GM23338 (cell line): ENCODE measurements around the gene GNA12. TPM values are rescaled to one million over a fixed set of nuclear protein-coding genes. Genes with fewer than 3 reads are reported as not detected.

Experiments
- ATAC-seq: fragments of 200-7000 bp; cut with Tn5 transposase; 3 replicates; pipeline ENCODE4 v1.9.1; 2020
- DNase-seq: peaks from one replicate; pipeline ENCODE4 v3.0.0-alpha.2; 2015; ENCODE audit warnings: low spot score
- H2AFZ ChIP-seq: fragments of 200-600 bp; sonication (generic); 2 replicates; pipeline ENCODE4 v1.8.0; 2016; ENCODE audit warnings: antibody characterized with exemption, mild to moderate bottlenecking, moderate library complexity
- H3F3A ChIP-seq: fragments of 200-600 bp; sonication (generic); replicated peaks from 2 replicates; pipeline ENCODE4 v1.8.0; 2017; ENCODE audit warnings: antibody characterized with exemption, mixed run types, low read depth
- H3K27ac ChIP-seq: fragments of 200-600 bp; sonication (generic); 2 replicates; pipeline ENCODE4 v1.6.1; 2016; ENCODE audit warnings: low read depth
- H3K27me3 ChIP-seq: fragments of 200-600 bp; sonication (generic); 2 replicates; pipeline ENCODE4 v1.8.0; 2016; ENCODE audit warnings: mild to moderate bottlenecking, mixed run types, moderate library complexity; ENCODE audit not compliant: insufficient read depth
- H3K36me3 ChIP-seq: fragments of 200-600 bp; sonication (generic); 2 replicates; pipeline ENCODE4 v1.8.0; 2016; ENCODE audit warnings: mild to moderate bottlenecking; ENCODE audit not compliant: insufficient read depth
- H3K4me1 ChIP-seq: fragments of 200-600 bp; sonication (generic); 2 replicates; pipeline ENCODE4 v1.8.0; 2016; ENCODE audit warnings: mild to moderate bottlenecking, moderate library complexity; ENCODE audit not compliant: insufficient read depth
- H3K4me2 ChIP-seq: fragments of 200-600 bp; sonication (generic); 2 replicates; pipeline ENCODE4 v1.7.1; 2017; ENCODE audit warnings: mixed run types
- H3K4me3 ChIP-seq: fragments of 200-600 bp; sonication (generic); 2 replicates; pipeline ENCODE4 v1.6.1; 2016; ENCODE audit warnings: mixed run types
- H3K79me2 ChIP-seq: fragments of 200-600 bp; sonication (generic); replicated peaks from 2 replicates; pipeline ENCODE4 v1.8.0; 2017; ENCODE audit warnings: mild to moderate bottlenecking; ENCODE audit not compliant: insufficient read depth
- H3K9me2 ChIP-seq: fragments of 200-600 bp; sonication (generic); 2 replicates; pipeline ENCODE4 v1.8.0; 2017; ENCODE audit not compliant: insufficient read depth
- H4K20me1 ChIP-seq: fragments of 200-600 bp; sonication (generic); replicated peaks from 2 replicates; pipeline ENCODE4 v1.8.0; 2017; ENCODE audit warnings: mild to moderate bottlenecking; ENCODE audit not compliant: insufficient read depth
- H3K27ac Mint-ChIP-seq: 2 replicates; pipeline ENCODE4 v1.8.0; 2020; ENCODE audit warnings: inconsistent platforms, mild to moderate bottlenecking, moderate library complexity, mixed read lengths
- H3K27me3 Mint-ChIP-seq: 3 replicates; pipeline ENCODE4 v1.8.0; 2022; ENCODE audit warnings: low read depth, mild to moderate bottlenecking, moderate library complexity, mixed read lengths, inconsistent platforms; ENCODE audit not compliant: insufficient read depth, poor library complexity
- H3K36me3 Mint-ChIP-seq: 3 replicates; pipeline ENCODE4 v1.8.0; 2021; ENCODE audit warnings: low read depth, mild to moderate bottlenecking, inconsistent platforms, moderate library complexity, mixed read lengths
- H3K4me1 Mint-ChIP-seq: 3 replicates; pipeline ENCODE4 v1.8.0; 2020; ENCODE audit warnings: mild to moderate bottlenecking, inconsistent platforms, mixed read lengths
- H3K4me3 Mint-ChIP-seq: 3 replicates; pipeline ENCODE4 v1.8.0; 2021; ENCODE audit warnings: moderate library complexity, mild to moderate bottlenecking, inconsistent platforms, mixed read lengths
- H3K9me3 Mint-ChIP-seq: 3 replicates; pipeline ENCODE4 v1.8.0; 2020; ENCODE audit warnings: moderate library complexity, mild to moderate bottlenecking, inconsistent platforms, mixed read lengths
- CREB1 ChIP-seq: fragments of 250-450 bp; sonication (Bioruptor Pico); IDR thresholded peaks from 2 replicates; pipeline ENCODE4 v1.5.0; 2020; ENCODE audit warnings: low read depth, mild to moderate bottlenecking, moderate library complexity
- EZH2 ChIP-seq: fragments of 200-600 bp; sonication (generic); IDR thresholded peaks from one replicate; pipeline ENCODE4 v1.8.0; 2017; ENCODE audit warnings: antibody characterized with exemption, mild to moderate bottlenecking, low read depth; ENCODE audit not compliant: unreplicated experiment
- JUNB ChIP-seq: IDR thresholded peaks from one replicate; pipeline ENCODE4 v1.6.1; 2016; ENCODE audit warnings: antibody characterized with exemption; ENCODE audit not compliant: unreplicated experiment
- POLR2AphosphoS5 ChIP-seq: IDR thresholded peaks from 2 replicates; pipeline ENCODE4 v1.6.1; 2016; ENCODE audit warnings: antibody characterized with exemption, low read depth
- STAT1 ChIP-seq: IDR thresholded peaks from one replicate; pipeline ENCODE4 v1.6.1; 2016; ENCODE audit warnings: antibody characterized with exemption; ENCODE audit not compliant: unreplicated experiment
- ZNF114 ChIP-seq: fragments of 250-450 bp; sonication (Bioruptor Pico); IDR thresholded peaks from 2 replicates; pipeline ENCODE4 v1.5.0; 2020; ENCODE audit warnings: mild to moderate bottlenecking, moderate library complexity
- ZNF331 ChIP-seq: fragments of 250-450 bp; sonication (Bioruptor Pico); IDR thresholded peaks from 2 replicates; pipeline ENCODE4 v1.5.0; 2020; ENCODE audit warnings: low read depth, mild to moderate bottlenecking, moderate library complexity
- polyA plus RNA-seq: library from polyadenylated mRNA; unstranded; fragments of >200 nt; fragmentation: Nextera tagmentation; extraction: Ambion mirVana; gene quantifications from 2 replicates; pipeline ENCODE4 v1.2.1, GENCODE V29; 2016
- total RNA-seq: library from RNA; depleted of rRNA; stranded (reverse); fragments of >200 nt; shearing (Covaris generic); gene quantifications from 2 replicates; pipeline ENCODE4 v1.2.3, GENCODE V29; 2014
- TF ChIP-seq, protein P1 (sequence below): fragments of 250-450 bp; sonication (Bioruptor Pico); IDR thresholded peaks from 2 replicates; pipeline ENCODE4 v1.5.0; 2020; ENCODE audit warnings: mild to moderate bottlenecking, moderate library complexity

The GNA12 gene
- total and polyA plus RNA-seq, 2 experiments from 2014 or later: 24.0 to 87.7 TPM

DNA sequence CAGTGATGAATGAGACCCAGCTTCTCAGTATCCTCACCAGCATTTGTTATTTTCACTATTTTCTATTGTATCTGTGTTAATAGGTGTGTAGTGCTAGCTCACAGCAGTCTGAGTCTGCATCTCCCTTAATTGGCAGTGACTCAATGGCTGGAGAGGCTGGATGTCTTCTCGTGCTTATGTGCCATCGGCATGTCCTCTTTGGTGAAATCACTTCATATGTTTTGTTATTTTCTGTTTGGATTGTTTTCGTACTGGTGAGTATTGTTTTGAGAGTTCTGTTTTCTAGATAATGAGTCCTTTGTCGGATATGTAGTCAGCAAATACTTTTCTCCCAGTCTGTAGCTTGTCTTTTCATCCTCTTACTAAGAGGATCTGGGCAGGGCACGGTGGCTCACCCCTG is 90.0 kb downstream of the GNA12 start:
- no peak overlapping the region for H2AFZ ChIP-seq
- H4K20me1 ChIP-seq: 0 out of 2 replicates have a peak, but pooled peaks cover 3% of the 10 kb centered on the region
- Mint-ChIP-seq H3K36me3 (peaks cover 43% of the 10 kb centered on the region), H3K27ac (no peak overlapping the region), H3K9me3 (no peaks in the 10 kb centered on the region; the same call in 2 of the 3 replicates), H3K4me1 (peaks cover 30% of the 10 kb centered on the region), H3K27me3 (peaks cover 1% of the 10 kb centered on the region), H3K4me3 (no peak overlapping the region)
- ATAC-seq (no peak), DNase-seq (no peak)
- H3K36me3 ChIP-seq: no peaks in the 10 kb centered on the region; the same call in 1 of the 2 replicates
- peaks cover 15% of the 10 kb centered on the region for H3K4me1 ChIP-seq
- no peaks in the 10 kb centered on the region for H3K27me3 ChIP-seq
- H3K4me3 ChIP-seq: no peak overlapping the region
- H3K9me2 ChIP-seq: no peaks in the 10 kb centered on the region
- H3K27ac ChIP-seq: 0 out of 2 replicates have a peak overlapping the region, but pooled peaks have one; percentile 20
- no peak overlapping the region for H3K4me2 ChIP-seq
- H3F3A ChIP-seq: no peaks in the 10 kb centered on the region
- TF ChIP-seq EZH2 (no peak), STAT1 (no peak), CREB1 (CRISPR knock-in tag) (no peak), JUNB (no peak)
- TF ChIP-seq, protein P1, sequence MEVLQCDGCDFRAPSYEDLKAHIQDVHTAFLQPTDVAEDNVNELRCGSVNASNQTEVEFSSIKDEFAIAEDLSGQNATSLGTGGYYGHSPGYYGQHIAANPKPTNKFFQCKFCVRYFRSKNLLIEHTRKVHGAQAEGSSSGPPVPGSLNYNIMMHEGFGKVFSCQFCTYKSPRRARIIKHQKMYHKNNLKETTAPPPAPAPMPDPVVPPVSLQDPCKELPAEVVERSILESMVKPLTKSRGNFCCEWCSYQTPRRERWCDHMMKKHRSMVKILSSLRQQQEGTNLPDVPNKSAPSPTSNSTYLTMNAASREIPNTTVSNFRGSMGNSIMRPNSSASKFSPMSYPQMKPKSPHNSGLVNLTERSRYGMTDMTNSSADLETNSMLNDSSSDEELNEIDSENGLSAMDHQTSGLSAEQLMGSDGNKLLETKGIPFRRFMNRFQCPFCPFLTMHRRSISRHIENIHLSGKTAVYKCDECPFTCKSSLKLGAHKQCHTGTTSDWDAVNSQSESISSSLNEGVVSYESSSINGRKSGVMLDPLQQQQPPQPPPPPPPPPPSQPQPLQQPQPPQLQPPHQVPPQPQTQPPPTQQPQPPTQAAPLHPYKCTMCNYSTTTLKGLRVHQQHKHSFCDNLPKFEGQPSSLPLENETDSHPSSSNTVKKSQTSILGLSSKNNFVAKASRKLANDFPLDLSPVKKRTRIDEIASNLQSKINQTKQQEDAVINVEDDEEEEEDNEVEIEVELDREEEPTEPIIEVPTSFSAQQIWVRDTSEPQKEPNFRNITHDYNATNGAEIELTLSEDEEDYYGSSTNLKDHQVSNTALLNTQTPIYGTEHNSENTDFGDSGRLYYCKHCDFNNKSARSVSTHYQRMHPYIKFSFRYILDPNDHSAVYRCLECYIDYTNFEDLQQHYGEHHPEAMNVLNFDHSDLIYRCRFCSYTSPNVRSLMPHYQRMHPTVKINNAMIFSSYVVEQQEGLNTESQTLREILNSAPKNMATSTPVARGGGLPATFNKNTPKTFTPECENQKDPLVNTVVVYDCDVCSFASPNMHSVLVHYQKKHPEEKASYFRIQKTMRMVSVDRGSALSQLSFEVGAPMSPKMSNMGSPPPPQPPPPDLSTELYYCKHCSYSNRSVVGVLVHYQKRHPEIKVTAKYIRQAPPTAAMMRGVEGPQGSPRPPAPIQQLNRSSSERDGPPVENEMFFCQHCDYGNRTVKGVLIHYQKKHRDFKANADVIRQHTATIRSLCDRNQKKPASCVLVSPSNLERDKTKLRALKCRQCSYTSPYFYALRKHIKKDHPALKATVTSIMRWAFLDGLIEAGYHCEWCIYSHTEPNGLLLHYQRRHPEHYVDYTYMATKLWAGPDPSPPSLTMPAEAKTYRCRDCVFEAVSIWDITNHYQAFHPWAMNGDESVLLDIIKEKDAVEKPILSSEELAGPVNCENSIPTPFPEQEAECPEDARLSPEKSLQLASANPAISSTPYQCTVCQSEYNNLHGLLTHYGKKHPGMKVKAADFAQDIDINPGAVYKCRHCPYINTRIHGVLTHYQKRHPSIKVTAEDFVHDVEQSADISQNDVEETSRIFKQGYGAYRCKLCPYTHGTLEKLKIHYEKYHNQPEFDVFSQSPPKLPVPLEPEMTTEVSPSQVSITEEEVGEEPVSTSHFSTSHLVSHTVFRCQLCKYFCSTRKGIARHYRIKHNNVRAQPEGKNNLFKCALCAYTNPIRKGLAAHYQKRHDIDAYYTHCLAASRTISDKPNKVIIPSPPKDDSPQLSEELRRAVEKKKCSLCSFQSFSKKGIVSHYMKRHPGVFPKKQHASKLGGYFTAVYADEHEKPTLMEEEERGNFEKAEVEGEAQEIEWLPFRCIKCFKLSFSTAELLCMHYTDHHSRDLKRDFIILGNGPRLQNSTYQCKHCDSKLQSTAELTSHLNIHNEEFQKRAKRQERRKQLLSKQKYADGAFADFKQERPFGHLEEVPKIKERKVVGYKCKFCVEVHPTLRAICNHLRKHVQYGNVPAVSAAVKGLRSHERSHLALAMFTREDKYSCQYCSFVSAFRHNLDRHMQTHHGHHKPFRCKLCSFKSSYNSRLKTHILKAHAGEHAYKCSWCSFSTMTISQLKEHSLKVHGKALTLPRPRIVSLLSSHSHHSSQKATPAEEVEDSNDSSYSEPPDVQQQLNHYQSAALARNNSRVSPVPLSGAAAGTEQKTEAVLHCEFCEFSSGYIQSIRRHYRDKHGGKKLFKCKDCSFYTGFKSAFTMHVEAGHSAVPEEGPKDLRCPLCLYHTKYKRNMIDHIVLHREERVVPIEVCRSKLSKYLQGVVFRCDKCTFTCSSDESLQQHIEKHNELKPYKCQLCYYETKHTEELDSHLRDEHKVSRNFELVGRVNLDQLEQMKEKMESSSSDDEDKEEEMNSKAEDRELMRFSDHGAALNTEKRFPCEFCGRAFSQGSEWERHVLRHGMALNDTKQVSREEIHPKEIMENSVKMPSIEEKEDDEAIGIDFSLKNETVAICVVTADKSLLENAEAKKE (CRISPR knock-in tag): no peak
- peaks cover 92% of the 10 kb centered on the region for H3K79me2 ChIP-seq

DNA sequence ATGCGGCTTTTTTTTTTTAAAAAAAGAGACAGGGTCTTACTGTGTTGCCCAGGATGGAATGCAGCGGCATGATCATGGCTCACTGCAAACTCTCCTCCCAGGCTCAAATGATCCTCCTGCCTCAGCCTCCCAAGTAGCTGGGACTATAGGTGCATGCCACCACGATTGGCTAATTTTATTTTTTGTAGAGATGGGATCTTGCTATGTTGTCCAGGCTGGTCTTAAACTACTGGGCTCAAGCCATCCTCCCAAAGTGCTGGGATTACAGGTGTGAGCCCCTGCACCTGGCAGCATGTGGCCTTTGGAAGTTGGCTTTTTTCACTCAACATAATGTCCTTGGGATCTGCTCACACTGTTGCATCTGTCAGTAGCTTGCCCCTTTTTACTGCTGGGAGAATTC is 91.0 kb downstream of the GNA12 start:
- H3K27me3 ChIP-seq: no peaks in the 10 kb centered on the region
- DNase-seq (no peak), ATAC-seq (no peak)
- H2AFZ ChIP-seq: no peak overlapping the region
- peaks cover 39% of the 10 kb centered on the region for H3K36me3 Mint-ChIP-seq
- H3K4me2 ChIP-seq: no peak overlapping the region
- H3K9me3 Mint-ChIP-seq: no peaks in the 10 kb centered on the region; the same call in 2 of the 3 replicates
- H3K4me1 ChIP-seq: peaks cover 10% of the 10 kb centered on the region; the same call in 1 of the 2 replicates
- H3K27ac ChIP-seq: no peak overlapping the region
- H3K4me3 ChIP-seq: no peak overlapping the region
- no peaks in the 10 kb centered on the region; the same call in 1 of the 2 replicates for H3K36me3 ChIP-seq
- peaks cover 25% of the 10 kb centered on the region for H3K4me1 Mint-ChIP-seq
- no peak overlapping the region for H3K4me3 Mint-ChIP-seq
- H3K9me2 ChIP-seq: no peaks in the 10 kb centered on the region
- H3K79me2 ChIP-seq: peaks cover 93% of the 10 kb centered on the region
- H4K20me1 ChIP-seq: 0 out of 2 replicates have a peak, but pooled peaks cover 3% of the 10 kb centered on the region
- no peak overlapping the region for H3K27ac Mint-ChIP-seq
- H3F3A ChIP-seq: no peaks in the 10 kb centered on the region
- peaks cover 1% of the 10 kb centered on the region for H3K27me3 Mint-ChIP-seq
- TF ChIP-seq ZNF114 (CRISPR knock-in tag) (no peak), POLR2AphosphoS5 (no peak), ZNF331 (CRISPR knock-in tag) (no peak)
